Liver (tissue), 3 donors: ENCODE results near the gene PTRH1.
A peak's percentile ranks its signal among the peaks of the same experiment; 100 is the strongest.

Experiments
- HNF4A ChIP-seq, 2 donors: conservative IDR thresholded peaks; 2 replicates each; pipeline ENCODE4 v1.6.1; 2016; ENCODE audit warnings: antibody characterized with exemption in 2 of 2, mild to moderate bottlenecking in 2 of 2
- JUND ChIP-seq, 2 donors: IDR thresholded peaks; 2 replicates each; pipeline ENCODE4 v1.6.1; 2016; ENCODE audit warnings: antibody characterized with exemption in 2 of 2
- MAX ChIP-seq: IDR thresholded peaks from 2 replicates; pipeline ENCODE4 v1.6.1; 2016; ENCODE audit warnings: antibody characterized with exemption
- REST ChIP-seq: IDR thresholded peaks from 2 replicates; pipeline ENCODE4 v1.6.1; 2016; ENCODE audit warnings: antibody characterized with exemption, mild to moderate bottlenecking
- SP1 ChIP-seq: IDR thresholded peaks from 2 replicates; pipeline ENCODE4 v1.6.1; 2018; ENCODE audit warnings: antibody characterized with exemption, mild to moderate bottlenecking
- TAF1 ChIP-seq: conservative IDR thresholded peaks from 2 replicates; pipeline ENCODE4 v1.6.1; 2016; ENCODE audit warnings: antibody characterized with exemption, mild to moderate bottlenecking
- TF ChIP-seq, protein P1 (sequence below): IDR thresholded peaks from 2 replicates; pipeline ENCODE4 v1.6.1; 2016; ENCODE audit warnings: antibody characterized with exemption
- TF ChIP-seq, protein P2 (sequence below): fragments of 150-350 bp; IDR thresholded peaks from 2 replicates; pipeline ENCODE4 v1.5.1; 2017; ENCODE audit warnings: improper control_type of control experiment, low read depth, low read length; ENCODE audit not compliant: missing input control
- donor health status: healthy.
- donor health status: healthy.

- TF ChIP-seq, protein P1, sequence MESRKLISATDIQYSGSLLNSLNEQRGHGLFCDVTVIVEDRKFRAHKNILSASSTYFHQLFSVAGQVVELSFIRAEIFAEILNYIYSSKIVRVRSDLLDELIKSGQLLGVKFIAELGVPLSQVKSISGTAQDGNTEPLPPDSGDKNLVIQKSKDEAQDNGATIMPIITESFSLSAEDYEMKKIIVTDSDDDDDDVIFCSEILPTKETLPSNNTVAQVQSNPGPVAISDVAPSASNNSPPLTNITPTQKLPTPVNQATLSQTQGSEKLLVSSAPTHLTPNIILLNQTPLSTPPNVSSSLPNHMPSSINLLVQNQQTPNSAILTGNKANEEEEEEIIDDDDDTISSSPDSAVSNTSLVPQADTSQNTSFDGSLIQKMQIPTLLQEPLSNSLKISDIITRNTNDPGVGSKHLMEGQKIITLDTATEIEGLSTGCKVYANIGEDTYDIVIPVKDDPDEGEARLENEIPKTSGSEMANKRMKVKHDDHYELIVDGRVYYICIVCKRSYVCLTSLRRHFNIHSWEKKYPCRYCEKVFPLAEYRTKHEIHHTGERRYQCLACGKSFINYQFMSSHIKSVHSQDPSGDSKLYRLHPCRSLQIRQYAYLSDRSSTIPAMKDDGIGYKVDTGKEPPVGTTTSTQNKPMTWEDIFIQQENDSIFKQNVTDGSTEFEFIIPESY, result no peak
- peak; percentile 84 for TF ChIP-seq SP1
- TF ChIP-seq JUND (IDR thresholded peaks at IDR 0.05), result no peak
- peak; percentile 30 for TF ChIP-seq MAX
- TF ChIP-seq, protein P2, sequence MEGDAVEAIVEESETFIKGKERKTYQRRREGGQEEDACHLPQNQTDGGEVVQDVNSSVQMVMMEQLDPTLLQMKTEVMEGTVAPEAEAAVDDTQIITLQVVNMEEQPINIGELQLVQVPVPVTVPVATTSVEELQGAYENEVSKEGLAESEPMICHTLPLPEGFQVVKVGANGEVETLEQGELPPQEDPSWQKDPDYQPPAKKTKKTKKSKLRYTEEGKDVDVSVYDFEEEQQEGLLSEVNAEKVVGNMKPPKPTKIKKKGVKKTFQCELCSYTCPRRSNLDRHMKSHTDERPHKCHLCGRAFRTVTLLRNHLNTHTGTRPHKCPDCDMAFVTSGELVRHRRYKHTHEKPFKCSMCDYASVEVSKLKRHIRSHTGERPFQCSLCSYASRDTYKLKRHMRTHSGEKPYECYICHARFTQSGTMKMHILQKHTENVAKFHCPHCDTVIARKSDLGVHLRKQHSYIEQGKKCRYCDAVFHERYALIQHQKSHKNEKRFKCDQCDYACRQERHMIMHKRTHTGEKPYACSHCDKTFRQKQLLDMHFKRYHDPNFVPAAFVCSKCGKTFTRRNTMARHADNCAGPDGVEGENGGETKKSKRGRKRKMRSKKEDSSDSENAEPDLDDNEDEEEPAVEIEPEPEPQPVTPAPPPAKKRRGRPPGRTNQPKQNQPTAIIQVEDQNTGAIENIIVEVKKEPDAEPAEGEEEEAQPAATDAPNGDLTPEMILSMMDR, result peak; percentile 9
- TF ChIP-seq REST, result no peak
- TF ChIP-seq TAF1, result no peak
- no peak for TF ChIP-seq HNF4A (conservative IDR thresholded peaks at IDR 0.05)
Observed at GRCh38 chr9:127698985-127699670, 16.3 kb downstream of the PTRH1 start.
